ENCODE results near the gene SCAPER. TPM values are rescaled to one million over a fixed set of nuclear protein-coding genes. Genes with fewer than 3 reads are reported as not detected.

Gene SCAPER
- polyA plus RNA-seq, 1 donor from 2014 or later = 77.1 TPM

GRCh38 chr15:76585576-76585897 lies 319.6 kb downstream of the SCAPER start:
- no peaks in the 10 kb centered on the region for H4K20me1 ChIP-seq (ENCODE audit: insufficient read depth)
- no peaks in the 10 kb centered on the region for H3K9me2 ChIP-seq (ENCODE audit: insufficient read depth, low read length)
- H3K27me3 ChIP-seq (ENCODE audit: insufficient read depth, low read depth, low read length) = no peaks in the 10 kb centered on the region

GRCh38 chr15:76584868-76585575 lies 320.1 kb downstream of the SCAPER start:
- H2AFZ ChIP-seq (ENCODE audit: low read depth, low read length) = no peak overlapping the region
- H3K4me2 ChIP-seq (ENCODE audit: low read length) = no peak overlapping the region
- no peaks in the 10 kb centered on the region for H3K9me2 ChIP-seq (ENCODE audit: insufficient read depth, low read length)
- H3K9me3 ChIP-seq (ENCODE audit: low read length) = no peaks in the 10 kb centered on the region
- no peak overlapping the region for H3K4me3 ChIP-seq (ENCODE audit: low read length)
- no peaks in the 10 kb centered on the region for H4K20me1 ChIP-seq (ENCODE audit: insufficient read depth)
- no peaks in the 10 kb centered on the region for H3K79me2 ChIP-seq (replicated peaks; ENCODE audit: insufficient read depth, low read length)
- no peaks in the 10 kb centered on the region for H3K36me3 ChIP-seq (ENCODE audit: insufficient read depth, low read length)
- no peak overlapping the region for H3K9ac ChIP-seq (ENCODE audit: low read length)
- H3F3A ChIP-seq (ENCODE audit: insufficient read depth, low read length, poor library complexity, severe bottlenecking) = no peaks in the 10 kb centered on the region
- H3K27me3 ChIP-seq (ENCODE audit: insufficient read depth, low read depth, low read length) = no peaks in the 10 kb centered on the region
- H3K27ac ChIP-seq (ENCODE audit: low read length) = no peak overlapping the region
- TF ChIP-seq EP300 (conservative IDR thresholded peaks at IDR 0.05; ENCODE audit: poor library complexity, severe bottlenecking) (no peak), MXI1 (conservative IDR thresholded peaks at IDR 0.05; ENCODE audit: poor library complexity, severe bottlenecking) (no peak), SMC3 (conservative IDR thresholded peaks at IDR 0.05; ENCODE audit: poor library complexity) (no peak), POLR2AphosphoS5 (IDR thresholded peaks at IDR 0.05) (no peak), RAD21 (conservative IDR thresholded peaks at IDR 0.05) (no peak), REST (IDR thresholded peaks at IDR 0.05; ENCODE audit: borderline replicate concordance) (no peak)
- TF ChIP-seq, protein P1, sequence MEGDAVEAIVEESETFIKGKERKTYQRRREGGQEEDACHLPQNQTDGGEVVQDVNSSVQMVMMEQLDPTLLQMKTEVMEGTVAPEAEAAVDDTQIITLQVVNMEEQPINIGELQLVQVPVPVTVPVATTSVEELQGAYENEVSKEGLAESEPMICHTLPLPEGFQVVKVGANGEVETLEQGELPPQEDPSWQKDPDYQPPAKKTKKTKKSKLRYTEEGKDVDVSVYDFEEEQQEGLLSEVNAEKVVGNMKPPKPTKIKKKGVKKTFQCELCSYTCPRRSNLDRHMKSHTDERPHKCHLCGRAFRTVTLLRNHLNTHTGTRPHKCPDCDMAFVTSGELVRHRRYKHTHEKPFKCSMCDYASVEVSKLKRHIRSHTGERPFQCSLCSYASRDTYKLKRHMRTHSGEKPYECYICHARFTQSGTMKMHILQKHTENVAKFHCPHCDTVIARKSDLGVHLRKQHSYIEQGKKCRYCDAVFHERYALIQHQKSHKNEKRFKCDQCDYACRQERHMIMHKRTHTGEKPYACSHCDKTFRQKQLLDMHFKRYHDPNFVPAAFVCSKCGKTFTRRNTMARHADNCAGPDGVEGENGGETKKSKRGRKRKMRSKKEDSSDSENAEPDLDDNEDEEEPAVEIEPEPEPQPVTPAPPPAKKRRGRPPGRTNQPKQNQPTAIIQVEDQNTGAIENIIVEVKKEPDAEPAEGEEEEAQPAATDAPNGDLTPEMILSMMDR (IDR thresholded peaks at IDR 0.05; ENCODE audit: poor library complexity, severe bottlenecking) = no peak

More at GRCh38 chr15:76585576-76585897, 319.6 kb downstream of the SCAPER start:
- no peaks in the 10 kb centered on the region for H3F3A ChIP-seq (ENCODE audit: insufficient read depth, low read length, poor library complexity, severe bottlenecking)
- no peak overlapping the region for H3K9ac ChIP-seq (ENCODE audit: low read length)
- H3K9me3 ChIP-seq (ENCODE audit: low read length) = no peaks in the 10 kb centered on the region
- no peak overlapping the region for H3K4me2 ChIP-seq (ENCODE audit: low read length)
- no peak overlapping the region for H2AFZ ChIP-seq (ENCODE audit: low read depth, low read length)
- TF ChIP-seq POLR2AphosphoS5 (IDR thresholded peaks at IDR 0.05) = no peak
- no peak for TF ChIP-seq EP300 (conservative IDR thresholded peaks at IDR 0.05; ENCODE audit: poor library complexity, severe bottlenecking)
- TF ChIP-seq, protein P1 (IDR thresholded peaks at IDR 0.05; ENCODE audit: poor library complexity, severe bottlenecking) = no peak
- no peak for TF ChIP-seq MXI1 (conservative IDR thresholded peaks at IDR 0.05; ENCODE audit: poor library complexity, severe bottlenecking)
- no peak for TF ChIP-seq EZH2 (IDR thresholded peaks at IDR 0.05; ENCODE audit: borderline replicate concordance, insufficient read depth, low read length, poor library complexity, severe bottlenecking)
- TF ChIP-seq SMC3 (conservative IDR thresholded peaks at IDR 0.05; ENCODE audit: poor library complexity) = no peak
- no peak for TF ChIP-seq RAD21 (conservative IDR thresholded peaks at IDR 0.05)
- TF ChIP-seq TAF1 (IDR thresholded peaks at IDR 0.05; ENCODE audit: low read depth) = no peak
- TF ChIP-seq REST (IDR thresholded peaks at IDR 0.05; ENCODE audit: borderline replicate concordance) = no peak
- no peak overlapping the region for H3K27ac ChIP-seq (ENCODE audit: low read length)
- H3K79me2 ChIP-seq (replicated peaks; ENCODE audit: insufficient read depth, low read length) = no peaks in the 10 kb centered on the region
- no peak overlapping the region for H3K4me3 ChIP-seq (ENCODE audit: low read length)
- no peaks in the 10 kb centered on the region for H3K36me3 ChIP-seq (ENCODE audit: insufficient read depth, low read length)
